ENCODE measurements around the gene DLGAP4. TPM values are rescaled to one million over a fixed set of nuclear protein-coding genes. Genes with fewer than 3 reads are reported as not detected.

DLGAP4 gene
- total RNA-seq, 4 donors from 2014 or later: 33.5 to 159 (median 56.6) TPM

- Histone ChIP-seq H3K4me1 (peaks cover 51 to 99% (median 95%) of the 10 kb centered on the region in 4 donors), H3K9me3 (no peaks in the 10 kb centered on the region), H3K4me3 (no peak overlapping the region), H3K27me3 (no peaks in the 10 kb centered on the region), H3K36me3 (no peaks in the 10 kb centered on the region), H3K27ac (peak overlapping the region; percentile 93 to 94 (median 93))
- TF ChIP-seq EP300 (IDR thresholded peaks at IDR 0.05; ENCODE audit: low read depth): no peak
- TF ChIP-seq POLR2A (IDR thresholded peaks at IDR 0.05): no peak
- peak in 1 of 3 donors; percentile 12 for TF ChIP-seq POLR2AphosphoS5 (IDR thresholded peaks at IDR 0.05)
- WGBS, 2 donors (ENCODE audit: low coverage in 1 of 2): 15 to 50% methylated on average over 2 to 8 of the region's 8 CpGs
- in situ Hi-C loops (cut with MboI; ENCODE audit: low pct_ligation_motif_present in 1 of 4, low pct_unique_long_range_greater_than_20kb in 1 of 4, low sequenced_read_pairs in 3 of 4): no loop called here
- peak; percentile 72 for DNase-seq
- intact Hi-C loops (cut with DNase I; ENCODE audit: low total_unique reads): no loop called here
These were observed 161.2 kb downstream of the DLGAP4 start for GRCh38 chr20:36467076-36467999.

GRCh38 chr20:36468149-36469000 is 162.2 kb downstream of the DLGAP4 start:
- 31 to 53% methylated on average over 3 to 10 of the region's 10 CpGs for WGBS, 2 donors (ENCODE audit: low coverage in 1 of 2)
- Histone ChIP-seq H3K9me3 (no peaks in the 10 kb centered on the region), H3K27me3 (no peaks in the 10 kb centered on the region), H3K4me1 (peaks cover 61 to 100% (median 97%) of the 10 kb centered on the region in 4 donors), H3K36me3 (no peaks in the 10 kb centered on the region), H3K27ac (peak overlapping the region; percentile 93 to 94 (median 93)), H3K4me3 (no peak overlapping the region)
- DNase-seq: no peak
- in situ Hi-C loops (cut with MboI; ENCODE audit: low pct_ligation_motif_present in 1 of 4, low pct_unique_long_range_greater_than_20kb in 1 of 4, low sequenced_read_pairs in 3 of 4): no loop called here
- intact Hi-C loops (cut with DNase I; ENCODE audit: low total_unique reads): no loop called here
- TF ChIP-seq POLR2AphosphoS5 (IDR thresholded peaks at IDR 0.05): no peak
- no peak for TF ChIP-seq CTCF (IDR thresholded peaks at IDR 0.05)

- 10 to 31% methylated on average over 2 of the region's 2 CpGs for WGBS, 2 donors (ENCODE audit: low coverage in 1 of 2)
- peaks cover 67 to 98% (median 94%) of the 10 kb centered on the region in 4 donors for H3K4me1 ChIP-seq
These were observed 163.8 kb downstream of the DLGAP4 start for GRCh38 chr20:36469973-36470372.

More at GRCh38 chr20:36469973-36470372, 163.8 kb downstream of the DLGAP4 start:
- DNase-seq: no peak
- Histone ChIP-seq H3K27me3 (no peaks in the 10 kb centered on the region), H3K9me3 (no peaks in the 10 kb centered on the region), H3K36me3 (no peaks in the 10 kb centered on the region), H3K27ac (peak overlapping the region; percentile 89 to 94 (median 93)), H3K4me3 (no peak overlapping the region)
- intact Hi-C loops (cut with DNase I; ENCODE audit: low total_unique reads): no loop called here
- TF ChIP-seq CTCF (IDR thresholded peaks at IDR 0.05) (no peak), EP300 (IDR thresholded peaks at IDR 0.05; ENCODE audit: low read depth) (no peak), POLR2A (IDR thresholded peaks at IDR 0.05) (no peak), POLR2AphosphoS5 (IDR thresholded peaks at IDR 0.05) (no peak)
- in situ Hi-C loops (cut with MboI; ENCODE audit: low pct_ligation_motif_present in 1 of 4, low pct_unique_long_range_greater_than_20kb in 1 of 4, low sequenced_read_pairs in 3 of 4): no loop called here
